NCI-H2081 treated with DMSO at 0.1 percent for 48 hours (cell line): Measurements from ENCODE around the gene SSU72.
"Not testable (repeated sequence)": the region's sequence is repeated elsewhere in the genome, so short reads cannot be mapped to it uniquely, and the experiment has no call there.

Source experiments
- DNase-seq: peaks from one replicate; lab custom pipeline; 2025; lab: John Stamatoyannopoulos, UW

SSU72 gene

DNA sequence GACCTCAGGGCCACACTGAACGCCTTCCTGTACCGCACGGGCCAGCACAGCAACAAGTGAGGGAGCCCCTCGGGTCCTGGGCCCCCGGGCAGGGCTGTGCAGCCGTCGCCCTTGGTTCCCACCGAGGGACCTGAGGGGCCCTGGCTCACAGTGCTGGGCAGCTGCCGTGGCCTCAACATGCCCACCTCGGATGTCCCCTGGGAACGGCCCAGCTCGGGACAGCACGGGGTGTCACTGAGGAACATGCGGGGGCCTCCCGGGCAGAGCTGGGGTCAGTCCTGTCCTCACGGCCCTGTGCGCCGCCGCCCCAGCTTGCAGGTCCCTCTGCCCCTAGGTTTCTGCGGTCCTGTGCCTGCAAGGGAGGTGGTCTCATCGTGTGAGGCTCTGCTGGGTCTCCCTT, 48.2 kb downstream of the SSU72 start:
- DNase-seq = not testable (repeated sequence)

DNA sequence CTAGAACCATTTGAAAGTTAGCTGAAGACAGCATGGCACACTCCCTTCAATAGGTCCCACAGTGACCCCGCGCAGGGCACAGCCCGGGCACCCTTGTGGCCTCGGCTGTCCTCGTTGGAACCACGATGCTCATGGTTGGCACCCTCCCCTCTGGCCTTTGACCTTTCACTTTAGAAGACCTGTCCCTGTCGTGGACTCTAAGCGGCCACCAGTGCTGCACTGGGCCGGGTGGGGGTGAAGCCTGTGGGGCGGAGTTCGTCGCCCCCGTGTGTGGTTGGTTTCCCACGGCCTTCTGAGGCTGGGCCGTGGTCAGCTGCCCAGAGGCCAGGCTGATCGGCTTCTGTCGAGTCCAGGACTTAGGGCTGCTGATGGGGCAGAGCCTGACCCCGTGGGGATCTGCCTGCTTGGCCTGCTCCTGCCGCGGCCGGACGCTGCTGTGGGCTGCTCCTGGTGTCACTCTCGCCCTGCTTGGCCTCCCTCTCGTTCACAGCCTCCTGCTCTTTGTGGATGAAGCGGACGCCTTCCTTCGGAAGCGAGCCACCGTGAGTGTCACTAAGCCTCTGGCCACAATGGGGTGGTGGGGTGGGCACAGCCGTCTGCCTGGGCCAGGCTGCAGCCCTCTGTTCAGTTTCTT, 49.8 kb downstream of the SSU72 start:
- not testable (repeated sequence) for DNase-seq

GRCh38 chr1:1523651-1524050, 51.0 kb downstream of the SSU72 start:
- not testable (repeated sequence) for DNase-seq

GRCh38 chr1:1523226-1523625, 51.4 kb downstream of the SSU72 start:
- DNase-seq = not testable (repeated sequence)

GRCh38 chr1:1522536-1522935, 52.1 kb downstream of the SSU72 start:
- DNase-seq = not testable (repeated sequence)

- no peak for DNase-seq
Observed at GRCh38 chr1:1521331-1521730, 53.3 kb downstream of the SSU72 start.

DNA sequence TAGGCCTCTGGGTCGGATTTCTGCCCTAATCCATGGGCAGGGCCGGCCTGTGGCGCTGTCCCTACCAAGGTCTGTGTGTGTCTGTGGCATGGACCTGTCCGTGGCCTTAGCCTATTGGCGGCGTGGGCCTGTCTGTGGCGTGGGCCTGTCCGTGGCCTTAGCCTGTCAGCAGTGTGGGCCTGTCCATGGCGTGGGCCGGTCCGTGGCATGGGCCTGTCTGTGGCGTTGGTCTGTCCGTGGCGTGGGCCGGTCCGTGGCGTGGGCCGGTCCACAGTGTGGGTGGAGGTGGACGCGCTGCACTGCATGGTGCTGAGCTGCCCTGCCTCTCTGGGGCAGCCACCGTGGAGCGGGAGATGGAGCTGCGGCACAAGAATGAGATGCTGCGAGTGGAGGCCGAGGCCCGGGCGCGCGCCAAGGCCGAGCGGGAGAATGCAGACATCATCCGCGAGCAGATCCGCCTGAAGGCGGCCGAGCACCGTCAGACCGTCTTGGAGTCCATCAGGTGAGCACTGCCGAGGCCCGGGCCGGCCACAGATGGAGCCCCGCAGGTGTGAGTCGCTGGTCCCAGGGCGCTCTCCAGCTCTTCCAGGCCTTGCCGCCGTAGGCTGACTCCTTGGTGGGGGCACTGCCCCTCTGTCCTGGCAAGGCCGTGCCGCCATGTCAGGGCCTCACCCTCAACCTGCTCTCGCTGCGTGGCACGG, 54.7 kb downstream of the SSU72 start:
- DNase-seq = not testable (repeated sequence)

- DNase-seq = not testable (repeated sequence)
Observed at GRCh38 chr1:1518621-1519007, 56.0 kb downstream of the SSU72 start.

DNA sequence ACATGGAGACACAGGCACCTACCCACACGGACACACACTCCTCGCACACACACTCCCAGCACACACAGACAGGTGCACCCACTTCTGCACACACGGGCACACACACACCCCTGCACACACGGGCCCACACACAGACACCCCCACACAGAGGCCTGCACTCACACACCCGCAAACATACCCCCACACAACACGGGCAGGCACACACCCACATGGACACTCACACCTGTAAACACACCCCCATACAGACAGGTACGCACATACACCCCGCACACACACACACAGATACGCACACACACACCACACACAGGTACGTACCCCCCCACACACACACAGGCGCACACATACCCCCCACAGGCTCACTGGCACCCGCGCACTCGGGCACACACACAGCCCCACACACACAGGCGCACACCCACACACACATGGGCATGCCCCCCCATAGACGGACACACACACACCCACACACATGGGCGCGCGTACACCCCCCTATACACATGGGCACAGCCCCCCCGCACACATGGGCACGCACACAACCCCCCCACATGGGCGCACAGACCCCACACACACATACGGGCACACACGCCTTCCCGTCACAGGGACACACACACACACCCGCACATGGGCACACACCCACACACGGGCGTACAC, 56.6 kb downstream of the SSU72 start:
- no peak for DNase-seq

DNA sequence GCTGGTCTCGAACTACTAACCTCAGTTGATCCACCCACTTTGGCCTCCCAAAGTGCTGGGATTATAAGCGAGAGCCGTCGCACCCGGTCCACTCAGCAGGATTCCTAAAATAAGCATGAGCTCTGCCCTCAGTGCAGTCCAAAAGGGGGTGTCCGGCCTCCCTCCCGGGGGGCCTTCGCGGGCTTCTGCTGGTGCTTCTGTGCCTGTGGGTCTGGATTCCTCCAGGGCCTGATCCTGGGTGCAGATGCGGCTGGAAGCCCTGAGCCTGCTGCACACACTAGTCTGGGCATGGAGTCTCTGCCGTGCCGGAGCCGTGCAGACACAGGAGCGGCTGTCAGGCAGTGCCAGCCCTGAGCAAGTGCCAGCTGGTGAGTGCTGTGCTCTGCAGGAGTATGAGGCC, 57.7 kb downstream of the SSU72 start:
- not testable (repeated sequence) for DNase-seq

GRCh38 chr1:1514376-1514775, 60.3 kb downstream of the SSU72 start:
- not testable (repeated sequence) for DNase-seq

GRCh38 chr1:1513675-1514074, 61.0 kb downstream of the SSU72 start:
- not testable (repeated sequence) for DNase-seq

GRCh38 chr1:1512425-1512824, 62.2 kb downstream of the SSU72 start:
- DNase-seq = not testable (repeated sequence)

DNA sequence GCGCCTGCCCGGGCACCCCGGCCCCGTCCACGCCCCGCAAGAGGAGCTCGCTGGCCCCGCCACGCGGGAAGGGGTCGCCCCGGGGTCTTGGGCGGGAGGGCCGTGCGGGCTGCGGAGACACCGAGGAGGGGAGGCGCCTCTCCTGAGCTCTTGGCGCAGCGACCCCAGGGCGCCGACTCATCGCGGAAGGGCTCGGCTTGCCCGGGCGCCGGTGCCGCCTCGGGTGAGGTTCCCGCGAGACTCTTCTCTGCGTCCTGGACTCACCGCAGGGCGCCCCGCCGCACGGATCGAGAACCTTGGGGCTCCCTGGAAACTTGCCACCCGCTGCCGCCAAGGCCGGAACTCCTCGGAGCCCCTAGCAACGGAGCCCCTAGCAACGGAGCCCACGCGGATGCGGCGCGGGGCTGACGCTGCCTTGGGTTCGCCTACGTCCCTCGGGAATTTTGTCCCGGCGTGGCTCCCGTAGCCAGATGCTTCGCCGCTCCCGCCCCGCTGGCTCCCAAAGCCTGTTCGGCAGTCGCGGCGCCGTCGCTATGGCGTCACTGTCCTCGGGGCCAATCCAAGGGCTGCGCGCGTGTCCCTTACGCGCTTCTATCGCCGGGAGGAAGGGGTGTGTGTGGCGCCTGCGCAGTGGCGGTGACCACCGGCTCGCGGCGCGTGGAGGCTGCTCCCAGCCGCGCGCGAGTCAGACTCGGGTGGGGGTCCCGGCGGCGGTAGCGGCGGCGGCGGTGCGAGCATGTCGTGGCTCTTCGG, 63.0 kb downstream of the SSU72 start, which contains the start of gene ATAD3A:
Gene ATAD3A, plus strand, starts transcription at position 630 of the 753 bp plus-strand sequence. Its CDS starts 107 bp downstream, at position 737.
- DNase-seq = peak; percentile 64

GRCh38 chr1:1510912-1511532, 63.6 kb downstream of the SSU72 start:
- DNase-seq = peak; percentile 3

DNA sequence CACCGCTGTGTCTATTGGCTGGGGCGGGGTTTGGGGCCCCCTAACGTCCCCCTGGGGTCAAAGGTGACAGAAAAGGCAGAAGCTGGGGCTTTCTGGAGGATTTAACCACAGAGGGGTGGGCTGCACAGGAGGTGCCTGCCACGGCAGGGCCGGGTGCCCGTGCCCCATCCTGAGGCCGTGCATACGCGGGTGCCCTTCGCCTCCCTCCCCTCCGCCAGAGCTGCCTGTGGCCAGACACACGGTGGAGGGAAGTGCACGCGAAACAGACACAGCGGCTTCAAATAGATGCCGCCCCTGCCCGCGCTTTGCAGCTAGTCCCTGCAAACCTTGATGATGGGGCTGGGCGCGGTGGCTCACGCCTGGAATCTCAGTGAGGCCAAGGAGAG, 65.2 kb downstream of the SSU72 start:
- DNase-seq = not testable (repeated sequence)

- not testable (repeated sequence) for DNase-seq
Observed at GRCh38 chr1:1508775-1509464, 65.7 kb downstream of the SSU72 start.

DNA sequence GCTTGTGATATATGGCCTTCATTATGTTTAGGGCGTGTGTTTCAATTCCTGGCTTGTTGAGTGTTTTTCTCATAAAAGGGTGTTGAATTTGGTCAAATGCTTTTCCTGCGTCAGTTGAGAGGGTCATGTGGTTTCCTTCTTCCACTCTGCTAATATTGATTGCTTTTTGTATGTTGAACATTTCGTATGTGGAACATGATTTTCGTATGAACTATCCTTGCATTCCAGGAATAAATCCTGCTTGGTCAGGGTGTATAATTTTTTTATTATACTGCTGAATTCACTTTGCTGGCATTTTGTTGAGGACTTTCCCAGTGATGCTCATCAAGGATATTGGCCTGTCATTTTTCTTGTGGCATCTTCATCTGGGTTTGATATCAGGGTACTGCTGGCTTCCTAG, 67.4 kb downstream of the SSU72 start:
- DNase-seq = no peak

DNA sequence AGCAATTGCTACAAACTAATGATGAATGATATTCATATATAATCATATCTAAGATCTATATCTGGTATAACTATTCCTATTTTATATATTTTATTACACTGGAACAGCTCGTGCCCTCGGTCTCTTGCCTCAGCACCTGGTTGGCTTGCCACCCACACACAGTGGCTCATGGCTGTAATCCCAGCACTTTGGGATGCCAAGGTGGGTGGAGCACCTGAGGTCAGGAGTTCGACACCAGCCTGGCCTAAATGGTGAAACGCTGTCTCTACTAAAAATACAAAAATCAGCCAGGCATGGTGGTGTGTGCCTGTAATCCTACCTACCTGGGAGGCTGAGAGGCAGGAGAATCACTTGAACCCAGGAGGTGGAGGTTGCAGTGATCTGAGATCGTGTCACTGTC, 68.9 kb downstream of the SSU72 start:
- DNase-seq = not testable (repeated sequence)

- DNase-seq = not testable (repeated sequence)
Observed at GRCh38 chr1:1505366-1505798, 69.3 kb downstream of the SSU72 start.

- DNase-seq = peak; percentile 2
Observed at GRCh38 chr1:1504777-1505365, 69.8 kb downstream of the SSU72 start.
